SK-N-SH (cell line): Measurements from ENCODE around the gene SH3GL2.

Experiments used
- EZH2phosphoT487 ChIP-seq: fragments of 200-600 bp; sonication (generic); IDR thresholded peaks from 2 replicates; pipeline ENCODE4 v1.6.1; 2017; ENCODE audit warnings: low read depth, mixed run types, mild to moderate bottlenecking, antibody characterized with exemption, moderate library complexity, borderline replicate concordance
- FOXM1 ChIP-seq: IDR thresholded peaks from 2 replicates; pipeline ENCODE4 v1.4.0; 2012; ENCODE audit warnings: low read depth, mild to moderate bottlenecking
- GABPA ChIP-seq: IDR thresholded peaks from 2 replicates; pipeline ENCODE4 v1.4.0; 2012; ENCODE audit warnings: low read depth, mild to moderate bottlenecking
- JUND ChIP-seq: IDR thresholded peaks from 2 replicates; pipeline ENCODE4 v1.4.0; 2012
- MXI1 ChIP-seq: IDR thresholded peaks from 2 replicates; pipeline ENCODE4 v1.6.1; 2012; ENCODE audit warnings: mild to moderate bottlenecking, low read depth, low read length, improper control_type of control experiment
- NRF1 ChIP-seq: IDR thresholded peaks from 2 replicates; pipeline ENCODE4 v1.6.1; 2012; ENCODE audit warnings: low read depth, mild to moderate bottlenecking, low read length
- RAD21 ChIP-seq: IDR thresholded peaks from 2 replicates; pipeline ENCODE4 v1.6.1; 2012; ENCODE audit warnings: mild to moderate bottlenecking, low read length
- RFX5 ChIP-seq: IDR thresholded peaks from 2 replicates; pipeline ENCODE4 v1.6.1; 2012; ENCODE audit warnings: mild to moderate bottlenecking, improper control_type of control experiment, low read length
- SIN3A ChIP-seq: IDR thresholded peaks from 2 replicates; pipeline ENCODE4 v1.6.1; 2012; ENCODE audit warnings: low read depth, mild to moderate bottlenecking, low read length, moderate library complexity, borderline replicate concordance
- TF ChIP-seq, protein P1 (sequence below): fragments of 200-600 bp; sonication (generic); IDR thresholded peaks from 2 replicates; pipeline ENCODE4 v1.6.1; 2017; ENCODE audit warnings: antibody characterized with exemption, mild to moderate bottlenecking, moderate library complexity
- TF ChIP-seq, protein P2 (sequence below): IDR thresholded peaks from 2 replicates; pipeline ENCODE4 v1.6.1; 2012; ENCODE audit warnings: mild to moderate bottlenecking, low read depth, low read length, moderate library complexity
- TF ChIP-seq, protein P3 (sequence below): IDR thresholded peaks from 2 replicates; pipeline ENCODE4 v1.4.0; 2012; ENCODE audit warnings: low read depth

DNA sequence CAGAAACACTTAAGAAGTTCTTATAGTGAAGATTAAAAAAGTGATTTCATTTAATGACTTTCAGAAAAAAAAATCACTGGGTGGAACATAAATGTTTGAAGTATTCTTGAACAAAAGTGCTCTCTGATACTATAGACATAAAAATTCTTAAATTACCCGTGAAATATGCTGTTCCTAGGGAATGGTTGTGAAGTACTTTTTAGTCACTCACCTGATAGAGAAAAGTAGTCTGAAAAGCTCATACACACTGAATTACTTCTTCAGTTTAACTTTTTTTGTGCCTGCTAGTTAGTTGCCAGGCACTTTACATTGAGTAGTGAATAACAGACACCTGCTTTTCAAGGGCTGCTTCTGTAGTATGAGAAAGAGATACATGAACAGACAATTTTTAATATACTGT lies 78.0 kb downstream of the SH3GL2 start:
- TF ChIP-seq MXI1 (no peak), NRF1 (no peak), GABPA (no peak), EZH2phosphoT487 (no peak), RFX5 (no peak), SIN3A (no peak), JUND (no peak), RAD21 (no peak), FOXM1 (no peak)
- TF ChIP-seq, protein P1, sequence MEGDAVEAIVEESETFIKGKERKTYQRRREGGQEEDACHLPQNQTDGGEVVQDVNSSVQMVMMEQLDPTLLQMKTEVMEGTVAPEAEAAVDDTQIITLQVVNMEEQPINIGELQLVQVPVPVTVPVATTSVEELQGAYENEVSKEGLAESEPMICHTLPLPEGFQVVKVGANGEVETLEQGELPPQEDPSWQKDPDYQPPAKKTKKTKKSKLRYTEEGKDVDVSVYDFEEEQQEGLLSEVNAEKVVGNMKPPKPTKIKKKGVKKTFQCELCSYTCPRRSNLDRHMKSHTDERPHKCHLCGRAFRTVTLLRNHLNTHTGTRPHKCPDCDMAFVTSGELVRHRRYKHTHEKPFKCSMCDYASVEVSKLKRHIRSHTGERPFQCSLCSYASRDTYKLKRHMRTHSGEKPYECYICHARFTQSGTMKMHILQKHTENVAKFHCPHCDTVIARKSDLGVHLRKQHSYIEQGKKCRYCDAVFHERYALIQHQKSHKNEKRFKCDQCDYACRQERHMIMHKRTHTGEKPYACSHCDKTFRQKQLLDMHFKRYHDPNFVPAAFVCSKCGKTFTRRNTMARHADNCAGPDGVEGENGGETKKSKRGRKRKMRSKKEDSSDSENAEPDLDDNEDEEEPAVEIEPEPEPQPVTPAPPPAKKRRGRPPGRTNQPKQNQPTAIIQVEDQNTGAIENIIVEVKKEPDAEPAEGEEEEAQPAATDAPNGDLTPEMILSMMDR = no peak
- TF ChIP-seq, protein P2, sequence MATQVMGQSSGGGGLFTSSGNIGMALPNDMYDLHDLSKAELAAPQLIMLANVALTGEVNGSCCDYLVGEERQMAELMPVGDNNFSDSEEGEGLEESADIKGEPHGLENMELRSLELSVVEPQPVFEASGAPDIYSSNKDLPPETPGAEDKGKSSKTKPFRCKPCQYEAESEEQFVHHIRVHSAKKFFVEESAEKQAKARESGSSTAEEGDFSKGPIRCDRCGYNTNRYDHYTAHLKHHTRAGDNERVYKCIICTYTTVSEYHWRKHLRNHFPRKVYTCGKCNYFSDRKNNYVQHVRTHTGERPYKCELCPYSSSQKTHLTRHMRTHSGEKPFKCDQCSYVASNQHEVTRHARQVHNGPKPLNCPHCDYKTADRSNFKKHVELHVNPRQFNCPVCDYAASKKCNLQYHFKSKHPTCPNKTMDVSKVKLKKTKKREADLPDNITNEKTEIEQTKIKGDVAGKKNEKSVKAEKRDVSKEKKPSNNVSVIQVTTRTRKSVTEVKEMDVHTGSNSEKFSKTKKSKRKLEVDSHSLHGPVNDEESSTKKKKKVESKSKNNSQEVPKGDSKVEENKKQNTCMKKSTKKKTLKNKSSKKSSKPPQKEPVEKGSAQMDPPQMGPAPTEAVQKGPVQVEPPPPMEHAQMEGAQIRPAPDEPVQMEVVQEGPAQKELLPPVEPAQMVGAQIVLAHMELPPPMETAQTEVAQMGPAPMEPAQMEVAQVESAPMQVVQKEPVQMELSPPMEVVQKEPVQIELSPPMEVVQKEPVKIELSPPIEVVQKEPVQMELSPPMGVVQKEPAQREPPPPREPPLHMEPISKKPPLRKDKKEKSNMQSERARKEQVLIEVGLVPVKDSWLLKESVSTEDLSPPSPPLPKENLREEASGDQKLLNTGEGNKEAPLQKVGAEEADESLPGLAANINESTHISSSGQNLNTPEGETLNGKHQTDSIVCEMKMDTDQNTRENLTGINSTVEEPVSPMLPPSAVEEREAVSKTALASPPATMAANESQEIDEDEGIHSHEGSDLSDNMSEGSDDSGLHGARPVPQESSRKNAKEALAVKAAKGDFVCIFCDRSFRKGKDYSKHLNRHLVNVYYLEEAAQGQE = no peak
- TF ChIP-seq, protein P3, sequence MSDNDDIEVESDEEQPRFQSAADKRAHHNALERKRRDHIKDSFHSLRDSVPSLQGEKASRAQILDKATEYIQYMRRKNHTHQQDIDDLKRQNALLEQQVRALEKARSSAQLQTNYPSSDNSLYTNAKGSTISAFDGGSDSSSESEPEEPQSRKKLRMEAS = no peak
